GM19238 (cell line): Measurements from ENCODE around the gene MAP3K2.

ENCODE experiments used
- DNase-seq: peaks from one replicate; pipeline ENCODE4 v3.0.0; 2011; ENCODE audit warnings: low spot score; ENCODE audit not compliant: insufficient read length

The MAP3K2 gene

DNA sequence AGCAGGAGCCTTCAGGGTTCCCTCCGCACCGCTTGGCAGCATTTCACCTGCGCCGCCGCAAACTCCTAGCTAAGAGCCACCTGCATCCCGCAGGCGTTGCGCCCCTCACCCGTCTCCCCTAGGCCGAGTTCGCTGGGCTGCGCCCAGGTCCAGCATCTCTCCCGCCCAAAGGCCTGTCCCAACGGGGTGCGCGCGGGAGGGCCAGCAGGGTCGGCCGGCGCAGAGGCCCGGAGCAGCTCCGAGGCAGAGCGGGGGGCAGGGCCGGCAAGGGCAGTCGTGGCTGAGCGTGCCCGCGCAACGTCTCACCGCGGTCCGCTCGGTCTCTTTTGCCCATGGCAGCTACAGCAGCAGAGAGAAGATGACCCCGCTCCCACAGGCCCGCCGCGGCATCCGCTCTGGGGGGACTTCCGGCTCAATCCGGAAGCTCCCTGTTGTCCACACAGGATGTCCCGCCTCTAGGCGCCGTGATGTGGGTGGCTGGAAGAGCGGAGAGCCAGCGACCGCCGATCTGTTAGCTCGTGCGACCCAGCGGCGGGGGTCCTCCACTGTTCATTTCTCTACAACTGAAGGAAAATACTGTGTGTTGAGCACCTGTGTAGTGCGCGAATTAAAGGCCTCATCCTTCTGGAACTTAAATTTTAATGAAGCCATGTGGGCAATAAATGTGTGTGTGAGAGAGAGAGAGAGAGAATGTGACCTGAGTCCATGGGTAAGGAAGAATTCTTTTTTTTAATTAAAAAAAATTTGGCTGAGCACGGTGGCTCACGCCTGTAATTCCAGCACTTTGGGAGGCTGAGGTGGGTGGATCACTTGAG, 93.8 kb downstream of the MAP3K2 start, which contains the start of gene ERCC3:
Gene ERCC3, minus strand, starts transcription at position 397 of the 815 bp plus-strand sequence. Its CDS starts 63 bp downstream, at position 334.
- peak; percentile 93 for DNase-seq

DNA sequence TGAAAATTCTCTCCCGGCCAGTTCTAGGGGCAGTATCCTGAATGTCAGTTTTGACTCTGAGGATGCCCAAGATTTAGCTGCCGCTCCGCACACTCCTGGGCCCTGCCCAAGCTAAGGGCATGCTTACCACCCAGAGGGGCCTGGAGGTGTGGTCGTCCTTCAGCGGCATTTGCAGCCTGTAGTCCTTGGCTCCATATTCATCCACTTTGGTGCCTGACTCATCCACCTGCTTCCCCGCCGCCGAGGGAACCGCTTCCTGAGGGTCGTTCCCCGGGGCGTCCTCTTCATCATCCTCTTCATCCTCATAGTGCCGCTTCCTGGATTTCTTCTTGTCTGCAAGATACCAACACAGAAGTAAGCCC, 94.4 kb downstream of the MAP3K2 start:
- no peak for DNase-seq

DNA sequence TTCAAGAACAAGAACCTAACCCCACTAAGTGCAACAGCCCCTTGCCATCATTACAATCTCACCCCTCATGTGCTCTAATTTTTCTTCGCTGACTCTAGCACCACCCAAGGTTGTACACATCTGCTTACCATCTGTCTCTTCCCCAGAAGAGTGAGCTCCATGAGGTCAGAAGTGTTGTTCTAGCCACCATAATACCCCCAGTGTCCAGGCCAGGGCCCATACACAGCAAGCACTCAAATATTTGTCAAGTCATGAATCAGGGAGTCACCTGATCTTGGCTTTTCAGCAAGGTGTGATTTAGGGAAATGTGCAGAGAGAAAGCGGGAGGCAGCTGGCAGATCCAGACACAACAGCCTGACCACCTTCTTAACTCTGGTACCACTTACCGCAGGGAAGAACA, 99.5 kb downstream of the MAP3K2 start:
- DNase-seq: no peak

DNA sequence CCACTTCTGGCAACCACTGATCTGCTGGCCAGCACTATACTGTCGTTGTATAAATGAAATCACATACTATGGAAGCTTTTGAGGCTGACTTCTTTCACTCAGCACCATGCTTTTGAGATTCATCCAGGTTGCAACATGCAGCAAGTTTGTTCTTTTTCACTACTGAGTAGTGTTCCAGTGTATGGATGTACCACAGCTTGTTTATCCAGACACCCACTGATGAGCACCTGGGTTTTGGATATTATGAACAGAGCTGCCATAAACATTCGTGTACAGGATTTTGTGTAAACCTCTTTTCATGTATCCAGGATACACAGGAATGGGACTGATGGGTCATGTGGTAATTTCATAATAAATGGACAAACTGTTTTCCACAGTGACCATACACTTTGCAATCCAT, 104.5 kb downstream of the MAP3K2 start:
- no peak for DNase-seq

DNA sequence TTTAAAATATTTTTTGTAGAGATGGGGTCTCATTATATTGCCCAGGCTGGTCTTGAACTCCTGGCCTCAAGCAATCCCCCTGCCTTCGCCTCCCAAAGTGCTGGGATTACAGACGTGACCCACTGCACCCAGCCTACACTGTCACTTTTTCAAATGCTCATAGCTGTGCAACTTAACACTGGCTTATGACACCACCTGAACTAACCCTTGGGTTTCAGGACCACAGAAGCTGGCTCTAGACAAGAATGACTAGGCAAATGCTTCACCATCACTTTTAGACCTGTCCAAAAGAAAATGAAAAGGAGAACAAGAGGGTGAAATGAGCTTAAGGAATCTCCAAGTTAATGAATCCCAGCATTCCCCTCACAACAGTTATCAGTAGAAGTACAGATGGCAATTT, 107.1 kb downstream of the MAP3K2 start:
- no peak for DNase-seq

DNA sequence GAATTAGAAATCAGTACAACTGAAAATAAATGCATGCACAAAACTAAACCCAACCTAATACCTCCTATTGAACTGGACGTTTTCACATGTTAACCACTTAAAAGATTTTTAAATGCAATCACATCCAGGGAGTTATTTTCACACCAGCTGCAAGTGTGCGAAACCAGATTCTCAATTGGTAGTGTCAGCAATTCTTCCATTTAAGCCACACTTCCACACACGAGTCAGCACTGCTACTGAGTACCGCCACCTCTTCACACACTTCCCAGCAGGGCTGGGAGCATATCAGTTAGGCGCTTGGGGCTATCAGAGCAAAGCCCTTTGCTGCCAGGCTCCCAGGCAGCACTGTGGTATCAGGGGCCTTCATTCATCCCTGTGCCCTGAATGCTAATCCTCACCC, 108.0 kb downstream of the MAP3K2 start:
- no peak for DNase-seq

DNA sequence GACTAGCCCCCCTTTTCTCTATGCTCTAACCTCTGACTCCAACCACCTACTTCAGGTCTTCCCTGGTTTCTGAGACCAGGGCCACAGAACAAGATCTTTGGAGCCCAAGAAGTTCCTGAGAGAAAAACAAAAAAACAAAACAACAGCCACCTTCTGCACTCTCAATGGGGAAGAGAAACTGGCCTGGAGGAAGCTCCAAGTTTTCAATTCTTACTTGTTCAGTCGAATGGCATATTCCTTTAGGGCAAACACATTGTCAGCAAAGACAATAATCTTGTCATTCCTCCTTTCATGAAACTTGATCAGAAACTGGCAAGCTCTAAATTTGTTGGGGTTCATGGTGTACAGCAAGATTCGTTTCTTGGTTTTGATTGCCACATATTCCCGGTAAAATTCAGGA, 108.8 kb downstream of the MAP3K2 start:
- no peak for DNase-seq

DNA sequence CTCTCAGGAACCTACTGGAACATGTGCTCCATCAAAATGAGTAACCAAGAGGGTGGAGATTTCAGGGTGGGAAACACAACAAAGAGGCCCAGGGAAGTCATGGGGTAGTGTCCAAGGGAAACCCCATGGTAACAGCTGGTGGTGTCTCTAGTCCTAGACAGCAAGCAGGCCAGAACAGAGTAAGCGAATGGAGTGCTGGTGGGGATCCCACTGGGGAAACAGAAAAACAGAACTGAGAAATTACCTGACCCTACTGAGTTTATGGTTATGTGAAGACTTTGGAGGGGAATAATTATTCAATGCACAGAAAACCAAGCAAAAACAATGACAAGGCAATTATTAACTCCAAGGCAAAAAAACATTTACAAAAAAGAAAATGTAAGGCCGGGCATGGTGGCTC, 110.7 kb downstream of the MAP3K2 start:
- DNase-seq: peak; percentile 19

DNA sequence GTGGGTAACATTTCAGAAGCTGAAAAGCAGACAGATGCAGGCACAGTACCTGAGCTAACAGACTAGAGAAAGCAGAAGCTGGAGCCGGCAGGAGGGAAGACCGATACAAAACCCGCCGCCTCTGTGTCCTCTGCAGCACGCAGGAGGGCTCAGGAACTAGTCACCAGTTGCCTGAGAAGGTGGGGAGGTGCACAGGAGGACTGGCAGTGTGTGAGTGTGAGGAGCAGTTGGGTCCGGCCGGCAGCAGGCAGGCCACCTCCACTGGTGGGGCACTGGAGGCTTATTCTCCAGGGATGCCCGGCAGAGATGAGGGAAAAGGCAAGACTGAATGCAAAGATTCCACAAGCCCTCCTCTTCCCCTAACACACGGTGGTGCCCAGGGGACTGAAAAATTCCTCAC, 112.0 kb downstream of the MAP3K2 start:
- no peak for DNase-seq

DNA sequence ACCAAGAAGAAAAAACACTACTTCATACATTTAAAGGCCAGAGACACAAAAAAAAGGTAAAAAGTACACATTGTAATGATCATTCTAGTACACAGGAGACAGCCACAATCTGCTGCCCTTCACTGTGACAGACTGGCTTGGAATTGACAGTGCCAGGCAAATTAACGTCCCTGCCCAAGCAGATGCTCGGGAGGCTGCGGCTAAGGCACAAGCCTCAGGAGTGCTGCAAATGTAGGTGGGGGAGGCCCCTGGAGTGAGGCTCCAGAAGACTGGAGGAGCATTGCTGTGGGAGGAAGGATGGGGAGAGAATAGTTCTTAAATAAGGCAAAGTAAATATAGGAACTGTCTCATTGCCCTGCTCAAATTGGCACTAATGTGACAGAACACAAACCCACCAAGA, 112.4 kb downstream of the MAP3K2 start:
- no peak for DNase-seq

DNA sequence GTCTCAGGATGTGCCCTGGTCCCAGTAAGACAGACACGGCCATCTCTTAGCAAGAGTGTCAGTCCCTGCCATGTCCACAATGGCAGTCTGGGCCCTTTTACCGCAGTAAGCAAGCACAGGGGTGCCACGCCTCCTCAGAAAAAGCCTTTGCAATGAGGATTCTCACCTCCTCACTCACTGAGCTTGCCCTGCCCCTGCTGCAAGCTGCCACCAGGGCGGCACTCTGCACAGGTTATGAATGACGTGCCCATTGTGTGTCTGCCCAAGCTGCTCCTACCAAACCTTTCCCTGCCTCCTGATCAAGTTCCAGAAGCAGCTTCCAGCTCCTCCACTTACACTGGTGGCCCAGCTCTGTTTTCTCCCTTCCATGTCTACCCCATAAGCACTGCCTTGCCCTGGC, 117.1 kb downstream of the MAP3K2 start:
- no peak for DNase-seq

DNA sequence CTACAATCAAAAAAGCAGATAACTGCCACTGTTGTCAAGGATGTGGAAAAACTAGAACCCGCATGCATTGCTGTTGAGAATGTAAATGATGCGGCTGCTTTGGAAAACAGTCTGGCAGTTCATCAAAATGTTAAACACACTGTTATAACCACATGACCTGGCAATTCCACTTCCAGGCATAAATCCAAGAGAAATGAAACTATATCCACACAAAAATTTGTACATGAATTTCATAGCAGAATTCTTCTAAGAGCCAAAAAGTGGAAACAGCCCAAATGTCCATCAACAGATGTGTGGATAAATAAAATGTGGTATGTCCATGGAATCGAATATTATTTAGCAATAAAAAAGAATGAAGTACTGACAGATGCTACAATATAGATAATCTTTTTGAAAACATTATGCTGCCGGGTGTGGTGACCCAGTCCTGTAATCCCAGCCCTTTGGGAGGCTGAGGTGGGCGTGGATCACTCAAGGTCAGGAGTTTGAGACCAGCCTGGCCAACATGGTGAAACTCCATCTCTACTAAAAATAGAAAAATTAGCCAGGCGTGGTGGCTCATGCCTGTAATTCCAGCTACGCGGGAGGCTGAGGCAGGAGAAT, 125.9 kb downstream of the MAP3K2 start:
- DNase-seq: no peak

DNA sequence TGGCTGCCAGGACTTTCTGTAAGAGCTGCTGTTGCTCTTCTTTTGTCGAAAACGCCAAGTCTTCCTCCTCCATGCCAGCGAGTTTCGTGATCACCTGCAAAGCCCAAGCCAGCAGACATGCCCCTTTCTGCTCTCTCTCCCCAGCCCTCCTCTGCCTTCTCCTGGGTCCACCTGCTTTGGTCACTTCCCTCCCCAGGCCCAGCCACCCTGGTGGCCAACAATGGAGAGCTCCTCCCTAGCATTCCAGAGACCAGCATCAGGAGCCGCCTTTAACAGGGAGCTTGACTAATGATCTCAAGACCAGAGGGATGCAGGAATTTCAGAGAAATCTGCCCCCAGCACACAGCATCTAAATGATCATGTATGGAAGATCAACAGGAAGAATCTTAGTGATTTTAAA, 128.4 kb downstream of the MAP3K2 start:
- no peak for DNase-seq

DNA sequence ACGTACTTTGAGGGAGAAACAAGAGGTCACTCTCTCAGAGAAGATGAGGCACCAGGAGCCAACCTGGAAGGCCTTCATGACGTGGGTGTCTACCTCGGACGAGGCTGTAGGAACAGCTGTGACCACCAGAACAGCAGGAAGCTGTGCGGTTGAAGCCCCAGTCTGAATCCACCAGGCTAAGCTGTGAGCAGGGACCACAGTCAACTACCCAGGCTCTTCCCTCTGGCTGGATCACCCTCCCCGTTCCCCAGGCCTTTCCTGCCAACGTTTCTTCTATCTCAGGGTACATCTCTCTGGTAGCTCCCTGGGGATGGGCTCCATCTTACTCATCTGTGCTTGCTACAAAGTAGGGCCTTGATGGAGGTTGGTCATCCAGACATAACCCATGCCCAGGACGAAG, 130.9 kb downstream of the MAP3K2 start:
- DNase-seq: no peak

DNA sequence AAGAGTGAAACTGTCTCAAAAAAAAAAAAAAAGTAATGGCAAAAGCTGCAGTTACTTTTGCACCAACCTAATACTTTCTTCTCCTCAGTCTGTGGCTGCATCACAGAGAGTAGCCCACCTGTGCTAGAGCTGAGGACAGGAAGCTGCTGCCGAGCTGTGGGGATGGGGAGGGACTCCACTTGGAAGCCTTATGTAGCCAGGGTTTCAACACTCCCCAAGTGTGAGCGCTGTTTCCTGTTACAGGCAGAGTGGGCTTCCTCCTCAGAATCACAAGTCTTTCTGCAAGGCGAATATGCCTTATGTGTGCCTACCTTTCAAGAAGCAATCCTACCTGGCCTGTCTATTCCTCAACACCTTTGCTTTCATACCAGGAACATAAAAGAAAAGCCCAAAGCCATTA, 131.4 kb downstream of the MAP3K2 start:
- no peak for DNase-seq

DNA sequence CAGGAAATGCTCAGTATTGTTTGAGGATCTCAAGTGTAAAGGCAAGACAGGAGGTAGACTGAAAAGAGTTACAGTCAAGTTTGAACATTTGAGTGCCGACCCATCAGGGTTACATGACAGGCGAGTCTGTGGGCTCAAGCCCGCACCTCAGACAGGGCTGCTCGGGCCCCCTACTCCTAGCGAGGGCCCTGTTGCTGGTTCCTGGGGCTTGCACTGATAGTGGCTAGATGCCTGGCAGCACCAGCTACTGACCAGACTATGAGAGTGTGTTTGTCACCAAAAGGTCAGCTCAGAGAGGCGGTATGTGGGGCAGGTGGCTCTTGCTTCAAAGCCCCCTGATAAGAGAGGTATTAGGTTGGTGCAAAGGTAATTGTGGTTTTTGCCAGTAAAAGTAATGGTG, 132.1 kb downstream of the MAP3K2 start:
- no peak for DNase-seq

DNA sequence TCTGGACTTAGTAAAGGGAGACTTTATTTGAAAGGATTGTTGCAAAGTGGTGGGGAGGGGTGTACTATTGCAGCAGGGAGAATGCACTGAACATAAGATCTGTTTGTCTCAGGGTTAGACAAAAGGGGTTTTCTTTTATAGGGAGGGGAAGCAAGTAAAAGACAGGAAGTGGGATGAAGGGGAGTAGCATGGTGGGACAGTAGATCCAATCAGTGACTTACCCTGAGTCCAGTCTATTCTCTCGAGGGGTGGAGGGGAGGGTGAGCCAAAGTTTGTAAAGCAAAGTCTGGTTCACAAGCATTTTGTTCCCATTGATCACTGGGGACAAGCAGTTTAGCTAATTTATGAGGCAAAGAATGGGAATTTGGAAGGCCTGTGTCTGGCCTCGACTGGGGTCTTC, 132.6 kb downstream of the MAP3K2 start:
- DNase-seq: no peak

DNA sequence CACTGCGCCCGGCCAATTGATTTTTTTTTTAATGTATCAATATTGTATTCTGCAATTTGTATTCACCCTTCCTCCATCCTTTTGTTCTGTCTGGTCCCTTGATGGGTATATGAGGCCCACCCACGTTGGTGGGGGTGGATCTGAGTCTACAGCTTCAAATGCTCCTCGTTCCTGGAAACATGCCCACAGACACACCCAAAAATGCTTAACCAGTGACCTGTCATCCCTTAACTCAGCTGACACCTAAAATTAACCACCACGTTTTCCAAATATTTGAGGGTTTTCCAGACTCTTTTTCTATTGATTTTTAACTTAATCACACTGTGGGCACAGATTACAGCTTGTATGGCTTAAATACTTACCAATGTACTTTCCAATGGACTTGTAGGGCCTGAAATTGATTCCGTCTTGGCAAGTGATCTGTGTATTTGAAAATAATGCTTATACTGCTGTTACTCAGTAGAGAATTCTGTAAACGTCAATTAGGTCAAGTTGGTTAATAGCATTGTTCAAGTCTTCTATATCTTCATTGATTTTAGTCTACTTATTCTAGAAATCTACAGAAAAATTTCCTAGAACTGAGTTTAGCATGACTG, 133.3 kb downstream of the MAP3K2 start:
- DNase-seq: no peak
